GM21737 (cell line): ENCODE results near the gene IQSEC3.

Source experiments
- ATAC-seq: cut with Tn5 transposase; IDR thresholded peaks from one replicate; pipeline ENCODE4 v1.9.1; 2021; ENCODE audit warnings: mild to moderate bottlenecking, moderate library complexity; ENCODE audit not compliant: unreplicated experiment

IQSEC3 gene

GRCh38 chr12:78981-79380, 12.4 kb downstream of the IQSEC3 start:
- no peak for ATAC-seq

GRCh38 chr12:80681-81190, 14.2 kb downstream of the IQSEC3 start:
- ATAC-seq = no peak

- no peak for ATAC-seq
Measured at GRCh38 chr12:82740-83139, 16.2 kb downstream of the IQSEC3 start.

DNA sequence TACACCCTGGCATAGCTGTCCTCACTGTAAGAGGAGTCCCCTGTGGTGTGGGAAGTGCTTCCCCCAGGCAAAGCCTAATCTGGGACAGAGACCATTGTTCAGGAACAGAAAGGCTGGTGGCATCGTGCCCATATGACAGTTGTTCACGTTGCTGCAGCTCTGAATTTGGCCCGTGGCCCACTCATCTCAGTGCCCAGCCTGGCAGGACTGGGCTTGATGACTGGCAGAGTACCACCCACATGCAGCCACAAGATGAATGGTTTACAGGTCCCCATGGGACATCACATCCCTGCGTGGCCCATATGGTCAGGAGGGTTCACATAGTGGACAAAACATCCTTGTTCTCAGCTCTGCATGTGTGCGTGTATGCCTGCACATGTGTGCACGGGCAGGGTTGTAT, 17.5 kb downstream of the IQSEC3 start:
- no peak for ATAC-seq

DNA sequence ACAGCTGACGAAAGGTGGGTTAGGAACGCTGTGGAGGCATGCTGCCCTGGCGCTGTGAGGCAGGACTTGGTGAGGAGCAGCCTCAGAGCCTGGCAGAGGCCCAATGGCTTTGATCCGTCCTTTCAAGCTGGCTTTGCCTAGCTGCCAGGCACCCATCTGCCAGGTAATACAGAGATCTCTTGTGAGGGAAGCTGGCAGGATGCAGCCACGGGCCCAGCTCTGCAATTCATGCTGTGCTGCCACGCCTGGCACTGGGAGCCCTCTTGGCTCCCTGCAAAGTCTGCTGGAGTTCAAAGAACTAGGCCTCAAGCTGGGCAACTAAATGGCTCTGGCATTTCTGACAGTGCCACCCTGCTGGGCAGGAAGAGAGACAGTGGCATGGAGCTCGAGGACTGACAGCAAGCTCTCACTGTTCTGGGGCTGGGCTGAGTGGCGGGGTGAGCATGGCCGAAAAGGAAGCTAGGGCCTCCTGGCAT, 18.7 kb downstream of the IQSEC3 start:
- no peak for ATAC-seq

DNA sequence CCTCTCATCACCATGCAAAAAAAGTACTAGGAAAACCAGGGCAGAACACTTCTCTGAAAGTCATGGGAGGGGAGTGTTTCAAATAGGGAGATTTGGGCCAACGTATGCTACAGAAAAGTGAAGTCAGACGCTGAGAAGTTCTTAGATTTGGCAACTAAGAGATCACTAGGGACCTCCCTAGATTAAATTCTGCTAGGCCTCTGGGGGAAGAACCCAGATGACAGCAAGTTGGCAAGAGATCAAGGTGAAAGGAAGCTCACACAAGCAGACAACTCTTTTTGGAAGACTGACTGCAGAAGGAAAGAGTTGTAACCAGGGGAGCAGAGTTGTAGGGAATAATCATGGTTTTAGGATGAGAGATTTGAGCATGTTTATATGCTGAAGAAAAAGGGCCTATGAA, 20.7 kb downstream of the IQSEC3 start:
- ATAC-seq = no peak

- no peak for ATAC-seq
Measured at GRCh38 chr12:87856-88255, 21.3 kb downstream of the IQSEC3 start.

GRCh38 chr12:89653-90052, 23.1 kb downstream of the IQSEC3 start:
- no peak for ATAC-seq

- ATAC-seq = no peak
Measured at GRCh38 chr12:91213-91612, 24.6 kb downstream of the IQSEC3 start.

- no peak for ATAC-seq
Measured at GRCh38 chr12:93266-94005, 26.9 kb downstream of the IQSEC3 start.

GRCh38 chr12:96543-96942, 30.0 kb downstream of the IQSEC3 start:
- no peak for ATAC-seq

DNA sequence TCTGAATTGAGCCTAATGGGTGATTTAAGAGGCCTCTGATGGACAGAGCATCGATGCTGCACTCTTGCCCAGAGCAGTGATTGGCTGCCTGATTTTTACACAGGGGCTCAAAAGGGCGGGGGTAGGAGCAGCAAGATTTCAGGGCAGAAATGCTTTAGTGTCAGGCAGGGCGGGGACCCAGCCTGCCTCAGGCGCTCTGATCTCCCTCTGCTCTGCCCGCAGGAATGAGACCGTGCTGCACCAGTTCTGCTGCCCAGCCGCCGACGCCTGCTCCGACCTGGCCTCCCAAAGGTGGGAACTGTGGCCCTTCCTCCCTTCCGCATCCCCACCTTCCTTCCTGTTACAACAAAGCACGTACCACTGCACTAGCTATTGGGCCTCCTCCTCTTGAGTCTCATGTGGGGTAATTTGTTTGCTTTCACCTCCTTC, 32.4 kb downstream of the IQSEC3 start:
- no peak for ATAC-seq

GRCh38 chr12:99605-100004, 33.0 kb downstream of the IQSEC3 start:
- no peak for ATAC-seq

GRCh38 chr12:101969-102878, 35.7 kb downstream of the IQSEC3 start:
- ATAC-seq = no peak

- no peak for ATAC-seq
Measured at GRCh38 chr12:102879-103168, 36.3 kb downstream of the IQSEC3 start.

DNA sequence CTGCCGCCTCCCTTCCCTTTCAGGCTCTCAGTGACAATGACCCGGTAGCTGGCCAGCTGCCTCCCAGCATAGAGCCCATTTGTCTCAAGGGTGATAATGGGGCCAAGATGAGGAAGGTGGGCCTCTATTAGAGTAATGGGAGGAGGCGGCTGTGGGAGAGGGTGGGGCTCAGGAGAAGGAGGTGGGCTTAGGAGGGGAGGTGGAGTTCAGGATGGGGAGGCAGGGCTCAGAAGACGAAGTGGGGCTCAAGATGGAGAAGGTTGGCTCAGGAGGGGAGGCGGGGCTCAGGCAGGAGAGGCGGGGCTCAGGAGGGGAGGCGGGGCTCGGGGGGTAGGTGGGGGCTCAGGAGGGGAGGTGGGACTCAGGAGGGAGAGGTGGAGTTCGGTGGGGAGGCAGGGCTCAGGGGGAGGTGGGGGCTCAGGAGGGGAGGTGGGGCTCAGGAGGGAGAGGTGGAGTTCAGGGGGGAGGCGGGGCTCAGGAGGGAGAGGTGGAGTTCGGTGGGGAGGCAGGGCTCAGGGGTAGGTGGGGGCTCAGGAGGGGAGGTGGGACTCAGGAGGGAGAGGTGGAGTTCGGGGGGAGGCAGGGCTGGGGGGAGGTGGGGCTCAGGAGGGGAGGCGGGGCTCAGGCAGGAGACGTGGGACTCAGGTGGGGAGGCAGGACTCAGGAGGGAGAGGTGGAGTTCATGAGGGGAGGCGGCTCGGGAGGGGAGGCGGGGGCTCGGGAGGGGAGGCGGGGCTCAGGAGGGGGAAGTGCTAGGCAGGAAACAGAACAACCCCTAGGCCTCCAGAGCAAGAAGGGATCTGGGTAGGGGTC, 36.8 kb downstream of the IQSEC3 start:
- no peak for ATAC-seq

DNA sequence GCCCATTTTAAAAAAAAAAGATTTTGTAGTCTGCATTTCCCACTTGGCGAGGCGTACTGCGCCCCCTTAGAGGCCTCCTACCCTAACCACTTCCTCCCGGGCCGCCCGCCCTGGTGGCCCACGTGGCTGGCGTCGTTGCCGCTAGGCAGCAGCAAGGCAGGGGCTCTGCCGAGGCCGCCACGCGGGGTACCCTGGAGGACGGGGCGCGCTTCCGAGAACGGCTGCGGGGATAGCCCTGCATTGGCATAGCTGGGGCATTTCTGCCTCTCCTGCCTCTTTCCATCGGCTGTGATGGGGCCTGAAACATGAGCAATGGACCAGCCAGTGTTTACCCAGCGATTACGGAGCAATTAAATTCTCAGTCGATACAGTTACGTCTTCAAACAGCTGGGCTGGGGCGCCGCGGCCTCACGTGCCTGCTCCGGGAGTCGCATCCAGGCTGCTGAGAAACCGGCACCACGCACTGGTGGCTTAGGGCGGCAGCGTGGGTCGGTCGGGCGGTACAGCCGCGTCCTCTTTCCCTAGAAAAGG, 38.0 kb downstream of the IQSEC3 start:
- ATAC-seq = no peak

DNA sequence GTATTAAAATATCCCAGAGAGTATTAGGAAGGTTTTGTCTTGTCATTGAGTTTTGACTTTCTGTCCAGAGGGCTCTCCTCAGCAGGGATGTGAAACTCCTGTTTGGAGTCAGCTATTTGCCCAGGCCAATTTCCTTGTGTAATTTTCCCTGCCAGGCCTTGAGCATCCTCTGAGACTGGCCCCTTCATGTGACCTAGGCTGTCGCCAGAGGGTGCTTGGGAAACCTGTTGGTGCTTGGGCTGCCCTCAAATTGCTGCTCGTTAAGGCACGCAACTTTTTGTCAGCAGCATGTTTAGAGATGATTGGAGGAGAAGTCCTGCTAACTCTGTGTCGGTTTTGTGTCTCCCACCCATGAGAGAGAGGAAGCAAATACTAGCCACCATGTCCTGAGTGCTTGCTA, 39.1 kb downstream of the IQSEC3 start:
- no peak for ATAC-seq

- peak; percentile 85 for ATAC-seq
Measured at GRCh38 chr12:106118-106591, 39.6 kb downstream of the IQSEC3 start.

GRCh38 chr12:108594-108993, 42.0 kb downstream of the IQSEC3 start:
- no peak for ATAC-seq

- ATAC-seq = no peak
Measured at GRCh38 chr12:109446-109845, 42.9 kb downstream of the IQSEC3 start.
